Neural cell (in vitro differentiated cells): Measurements from ENCODE around the gene GTF3C2. TPM values are rescaled to one million over a fixed set of nuclear protein-coding genes. Genes with fewer than 3 reads are reported as not detected.

Source experiments
- H2AFZ ChIP-seq: fragments of 200-600, 300-800 bp; sonication (generic), shearing (Covaris generic); 2 replicates; pipeline ENCODE4 v1.6.0; 2014; ENCODE audit warnings: low read depth, mild to moderate bottlenecking, antibody characterized with exemption, low read length, moderate library complexity
- H3F3A ChIP-seq: fragments of 200-600 bp; shearing (Covaris generic); 2 replicates; pipeline ENCODE4 v1.6.1; 2016; ENCODE audit warnings: mild to moderate bottlenecking, moderate library complexity, mixed read lengths, antibody characterized with exemption, low read length; ENCODE audit not compliant: insufficient read depth, poor library complexity, severe bottlenecking
- H3K27ac ChIP-seq: fragments of 200-600, 300-800 bp; sonication (generic), shearing (Covaris generic); 2 replicates; pipeline ENCODE4 v1.5.1; 2014; ENCODE audit warnings: mild to moderate bottlenecking, low read length, moderate library complexity
- H3K27me3 ChIP-seq: fragments of 300-800, 200-600 bp; sonication (generic), shearing (Covaris generic); 2 replicates; pipeline ENCODE4 v1.6.0; 2014; ENCODE audit warnings: mild to moderate bottlenecking, low read depth, low read length, moderate library complexity; ENCODE audit not compliant: insufficient read depth
- H3K36me3 ChIP-seq: fragments of 300-800, 200-600 bp; sonication (generic), shearing (Covaris generic); 2 replicates; pipeline ENCODE4 v1.5.1; 2014; ENCODE audit warnings: mild to moderate bottlenecking, antibody characterized with exemption, low read length, moderate library complexity; ENCODE audit not compliant: insufficient read depth
- H3K4me2 ChIP-seq: fragments of 300-800, 200-600 bp; sonication (generic), shearing (Covaris generic); 2 replicates; pipeline ENCODE4 v1.6.0; 2014; ENCODE audit warnings: mild to moderate bottlenecking, low read length
- H3K4me3 ChIP-seq: fragments of 300-800, 200-600 bp; sonication (generic), shearing (Covaris generic); 2 replicates; pipeline ENCODE4 v1.5.1; 2014; ENCODE audit warnings: mild to moderate bottlenecking, low read length, moderate library complexity
- H3K79me2 ChIP-seq: fragments of 200-600 bp; shearing (Covaris generic); replicated peaks from 2 replicates; pipeline ENCODE4 v1.6.0; 2014; ENCODE audit warnings: mild to moderate bottlenecking, low read length, moderate library complexity; ENCODE audit not compliant: insufficient read depth
- H3K9ac ChIP-seq: fragments of 300-800, 200-600 bp; sonication (generic), shearing (Covaris generic); 2 replicates; pipeline ENCODE4 v1.6.1; 2016; ENCODE audit warnings: mild to moderate bottlenecking, low read length, mixed read lengths
- H3K9me2 ChIP-seq: fragments of 200-600 bp; shearing (Covaris generic); 2 replicates; pipeline ENCODE4 v1.6.1; 2016; ENCODE audit warnings: mild to moderate bottlenecking, low read length, mixed read lengths; ENCODE audit not compliant: insufficient read depth
- H3K9me3 ChIP-seq: fragments of 200-600, 300-800 bp; sonication (generic), shearing (Covaris generic); 2 replicates; pipeline ENCODE4 v1.6.1; 2016; ENCODE audit warnings: mild to moderate bottlenecking, mixed run types, low read length, moderate library complexity, mixed read lengths
- H4K20me1 ChIP-seq: fragments of 200-600 bp; shearing (Covaris generic); 2 replicates; pipeline ENCODE4 v1.6.1; 2016; ENCODE audit warnings: mild to moderate bottlenecking, mixed run types; ENCODE audit not compliant: insufficient read depth
- CTCF ChIP-seq: fragments of 450-650 bp; IDR thresholded peaks from 2 replicates; pipeline ENCODE4 v1.5.1; 2014; ENCODE audit warnings: antibody characterized with exemption, mild to moderate bottlenecking, moderate library complexity; ENCODE audit not compliant: poor library complexity, severe bottlenecking
- EP300 ChIP-seq: fragments of 450-650 bp; conservative IDR thresholded peaks from 2 replicates; pipeline ENCODE4 v1.6.1; 2014; ENCODE audit warnings: antibody characterized with exemption, mild to moderate bottlenecking, moderate library complexity; ENCODE audit not compliant: poor library complexity, severe bottlenecking
- EZH2 ChIP-seq: fragments of 200-600, 300-800 bp; shearing (Covaris generic), sonication (generic); IDR thresholded peaks from 2 replicates; pipeline ENCODE4 v1.6.1; 2014; ENCODE audit warnings: antibody characterized with exemption, low read length, borderline replicate concordance, mild to moderate bottlenecking; ENCODE audit not compliant: insufficient read depth, poor library complexity, severe bottlenecking
- MXI1 ChIP-seq: fragments of 450-650 bp; conservative IDR thresholded peaks from 2 replicates; pipeline ENCODE4 v1.6.1; 2014; ENCODE audit warnings: antibody characterized with exemption, mild to moderate bottlenecking; ENCODE audit not compliant: poor library complexity, severe bottlenecking
- POLR2AphosphoS5 ChIP-seq: IDR thresholded peaks from 2 replicates; pipeline ENCODE4 v1.6.1; 2012
- RAD21 ChIP-seq: fragments of 450-650 bp; conservative IDR thresholded peaks from 2 replicates; pipeline ENCODE4 v1.6.1; 2014; ENCODE audit warnings: antibody characterized with exemption, mild to moderate bottlenecking, moderate library complexity
- SMC3 ChIP-seq: fragments of 450-650 bp; conservative IDR thresholded peaks from 2 replicates; pipeline ENCODE4 v1.6.1; 2014; ENCODE audit warnings: antibody characterized with exemption, mild to moderate bottlenecking, moderate library complexity; ENCODE audit not compliant: poor library complexity
- TAF1 ChIP-seq: IDR thresholded peaks from 2 replicates; pipeline ENCODE4 v1.6.1; 2012; ENCODE audit warnings: low read depth
- polyA plus RNA-seq: library from polyadenylated mRNA; depleted of rRNA; stranded (reverse); fragments of >200 nt; gene quantifications from 2 replicates; pipeline ENCODE4 v1.2.3, GENCODE V29; 2014
- TF ChIP-seq, protein P1 (sequence below): IDR thresholded peaks from 2 replicates; pipeline ENCODE4 v1.6.1; 2012; ENCODE audit warnings: borderline replicate concordance

Gene GTF3C2
- polyA plus RNA-seq, 1 donor from 2014 or later, result 27.8 TPM

DNA sequence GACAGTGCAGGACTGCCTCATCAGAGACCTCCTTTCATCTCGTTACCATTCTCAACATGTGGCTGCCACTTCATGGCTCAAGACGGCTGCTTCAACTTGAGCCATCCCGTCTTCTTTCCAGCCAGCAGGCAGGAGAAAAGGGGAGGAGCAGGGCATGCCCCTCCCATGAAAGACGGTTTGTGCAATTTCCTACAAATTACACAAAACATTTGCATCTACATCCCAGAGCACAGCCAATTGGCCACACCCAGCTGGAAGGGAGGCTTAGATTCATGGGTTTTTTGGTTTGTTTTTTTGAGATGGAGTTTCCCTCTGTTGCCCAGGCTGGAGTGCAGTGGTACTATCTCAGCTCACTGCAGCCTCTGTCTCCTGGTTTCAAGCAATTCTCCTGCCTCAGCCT, 60.1 kb downstream of the GTF3C2 start:
- H3K27me3 ChIP-seq, result peaks cover 4% of the 10 kb centered on the region
- no peak overlapping the region for H2AFZ ChIP-seq

GRCh38 chr2:27294928-27295327, 61.6 kb downstream of the GTF3C2 start:
- H3K27me3 ChIP-seq, result peaks cover 5% of the 10 kb centered on the region
- TF ChIP-seq RAD21, result no peak
- TF ChIP-seq CTCF, result no peak
- no peak for TF ChIP-seq EP300
- TF ChIP-seq EZH2, result no peak
- TF ChIP-seq POLR2AphosphoS5, result no peak
- TF ChIP-seq MXI1, result no peak
- no peak for TF ChIP-seq TAF1
- no peak for TF ChIP-seq SMC3
- TF ChIP-seq, protein P1, sequence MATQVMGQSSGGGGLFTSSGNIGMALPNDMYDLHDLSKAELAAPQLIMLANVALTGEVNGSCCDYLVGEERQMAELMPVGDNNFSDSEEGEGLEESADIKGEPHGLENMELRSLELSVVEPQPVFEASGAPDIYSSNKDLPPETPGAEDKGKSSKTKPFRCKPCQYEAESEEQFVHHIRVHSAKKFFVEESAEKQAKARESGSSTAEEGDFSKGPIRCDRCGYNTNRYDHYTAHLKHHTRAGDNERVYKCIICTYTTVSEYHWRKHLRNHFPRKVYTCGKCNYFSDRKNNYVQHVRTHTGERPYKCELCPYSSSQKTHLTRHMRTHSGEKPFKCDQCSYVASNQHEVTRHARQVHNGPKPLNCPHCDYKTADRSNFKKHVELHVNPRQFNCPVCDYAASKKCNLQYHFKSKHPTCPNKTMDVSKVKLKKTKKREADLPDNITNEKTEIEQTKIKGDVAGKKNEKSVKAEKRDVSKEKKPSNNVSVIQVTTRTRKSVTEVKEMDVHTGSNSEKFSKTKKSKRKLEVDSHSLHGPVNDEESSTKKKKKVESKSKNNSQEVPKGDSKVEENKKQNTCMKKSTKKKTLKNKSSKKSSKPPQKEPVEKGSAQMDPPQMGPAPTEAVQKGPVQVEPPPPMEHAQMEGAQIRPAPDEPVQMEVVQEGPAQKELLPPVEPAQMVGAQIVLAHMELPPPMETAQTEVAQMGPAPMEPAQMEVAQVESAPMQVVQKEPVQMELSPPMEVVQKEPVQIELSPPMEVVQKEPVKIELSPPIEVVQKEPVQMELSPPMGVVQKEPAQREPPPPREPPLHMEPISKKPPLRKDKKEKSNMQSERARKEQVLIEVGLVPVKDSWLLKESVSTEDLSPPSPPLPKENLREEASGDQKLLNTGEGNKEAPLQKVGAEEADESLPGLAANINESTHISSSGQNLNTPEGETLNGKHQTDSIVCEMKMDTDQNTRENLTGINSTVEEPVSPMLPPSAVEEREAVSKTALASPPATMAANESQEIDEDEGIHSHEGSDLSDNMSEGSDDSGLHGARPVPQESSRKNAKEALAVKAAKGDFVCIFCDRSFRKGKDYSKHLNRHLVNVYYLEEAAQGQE, result no peak
- H3K9me3 ChIP-seq, result no peaks in the 10 kb centered on the region

More for the DNA sequence above, 60.1 kb downstream of the GTF3C2 start:
- TF ChIP-seq POLR2AphosphoS5 (no peak), MXI1 (no peak), EZH2 (no peak), CTCF (no peak), RAD21 (no peak), SMC3 (no peak), TAF1 (no peak), EP300 (no peak)
- TF ChIP-seq, protein P1, result no peak
- H3K27ac ChIP-seq, result no peak overlapping the region
- no peaks in the 10 kb centered on the region for H3K9me2 ChIP-seq
- H3K9ac ChIP-seq, result no peak overlapping the region
- H3K36me3 ChIP-seq, result no peaks in the 10 kb centered on the region
- no peaks in the 10 kb centered on the region for H3K9me3 ChIP-seq
- H3K79me2 ChIP-seq, result no peaks in the 10 kb centered on the region
- H3K4me2 ChIP-seq, result no peak overlapping the region
- no peaks in the 10 kb centered on the region for H3F3A ChIP-seq
- H3K4me3 ChIP-seq, result no peak overlapping the region
- no peaks in the 10 kb centered on the region for H4K20me1 ChIP-seq

More at GRCh38 chr2:27294928-27295327, 61.6 kb downstream of the GTF3C2 start:
- Histone ChIP-seq H2AFZ (no peak overlapping the region), H3K4me3 (no peak overlapping the region), H3K36me3 (no peaks in the 10 kb centered on the region), H4K20me1 (no peaks in the 10 kb centered on the region), H3K27ac (no peak overlapping the region), H3K4me2 (no peak overlapping the region), H3K9ac (no peak overlapping the region), H3K9me2 (no peaks in the 10 kb centered on the region), H3K79me2 (no peaks in the 10 kb centered on the region), H3F3A (no peaks in the 10 kb centered on the region)
